Activated effector memory CD4-positive, alpha-beta T cell treated with Interleukin-2 at 50 U/mL for 16 hours (primary cell): ENCODE results near the gene CAPZB.

Source experiments
- DNase-seq: peaks from one replicate; pipeline ENCODE4 v3.0.0-alpha.2; 2020

Gene CAPZB

GRCh38 chr1:19496527-19496874, 11.2 kb upstream of the CAPZB start:
- no peak for DNase-seq

- DNase-seq, result no peak
These were observed 10.6 kb upstream of the CAPZB start for GRCh38 chr1:19495799-19496526.

- DNase-seq, result no peak
These were observed 9.8 kb upstream of the CAPZB start for GRCh38 chr1:19495000-19495656.

DNA sequence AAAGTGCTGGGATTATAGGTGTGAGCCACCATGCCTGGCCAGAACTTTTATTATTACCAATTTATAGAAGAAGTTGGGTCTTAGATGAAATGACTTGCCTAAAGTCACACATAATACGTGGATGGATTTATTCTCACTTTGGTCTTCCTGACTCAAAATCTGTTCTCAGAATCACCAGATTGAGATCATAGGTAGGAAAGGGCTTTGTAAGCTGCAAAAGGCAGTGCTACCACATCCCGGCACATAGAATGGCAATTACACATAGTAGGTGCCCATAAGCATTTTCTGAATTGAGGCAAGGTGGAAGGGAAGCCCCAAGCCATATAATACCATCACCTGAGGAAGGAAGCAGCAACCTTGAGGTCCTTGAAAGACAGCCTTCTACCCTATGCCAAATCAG, 8.2 kb upstream of the CAPZB start:
- DNase-seq, result no peak

- DNase-seq, result no peak
These were observed 4.7 kb upstream of the CAPZB start for GRCh38 chr1:19489996-19490395.

DNA sequence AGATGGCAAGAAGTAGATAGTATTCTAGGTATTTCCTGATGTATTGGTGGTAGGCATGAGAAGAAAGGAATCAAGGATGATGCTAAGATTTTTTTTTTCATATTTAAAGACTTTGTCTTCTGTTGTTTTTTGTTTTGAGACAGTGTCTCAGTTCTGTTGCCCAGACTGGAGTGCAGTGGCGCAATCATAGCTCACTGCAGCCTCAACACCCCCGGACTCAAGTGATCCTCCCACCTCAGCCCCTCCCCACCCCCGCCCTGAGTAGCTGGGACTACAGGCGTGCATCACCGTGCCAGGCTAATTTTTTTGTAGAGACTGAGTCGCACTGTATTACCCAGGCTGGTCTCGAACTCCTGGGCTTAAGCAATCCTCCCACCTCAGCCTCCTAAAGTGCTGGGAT, 2.8 kb upstream of the CAPZB start:
- no peak for DNase-seq

DNA sequence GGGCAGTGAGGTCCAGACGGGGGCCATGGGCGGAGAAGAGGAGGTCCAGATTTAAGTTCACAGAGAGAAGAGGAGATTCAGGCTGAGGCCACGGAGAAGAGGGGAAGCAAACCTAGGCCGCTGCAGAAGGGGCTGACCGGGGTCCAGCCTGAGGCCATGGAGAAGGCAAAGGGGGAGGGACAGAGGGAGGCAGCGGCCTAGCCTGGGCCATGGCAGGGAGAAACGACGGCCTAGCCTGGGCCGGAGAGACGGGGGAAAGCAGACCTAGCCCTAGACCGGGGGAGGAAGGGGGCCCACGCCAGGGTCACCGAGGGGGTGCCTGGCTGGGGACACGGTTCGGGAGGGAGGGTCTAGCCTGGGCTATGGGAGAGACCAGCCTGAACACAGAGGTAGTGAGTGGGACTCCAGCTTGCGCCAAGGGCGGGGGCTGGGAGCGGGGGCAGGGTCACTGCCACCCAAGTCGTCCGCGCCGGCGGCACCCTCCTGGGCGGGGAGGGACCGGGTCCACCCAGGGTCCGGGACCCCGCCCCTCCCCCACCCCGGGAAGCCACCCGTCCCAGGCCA, 459 bp downstream of the CAPZB start:
- DNase-seq, result no peak

GRCh38 chr1:19484338-19484797, 971 bp downstream of the CAPZB start:
- DNase-seq, result peak; percentile 37

GRCh38 chr1:19483691-19484090, 1.6 kb downstream of the CAPZB start:
- no peak for DNase-seq

DNA sequence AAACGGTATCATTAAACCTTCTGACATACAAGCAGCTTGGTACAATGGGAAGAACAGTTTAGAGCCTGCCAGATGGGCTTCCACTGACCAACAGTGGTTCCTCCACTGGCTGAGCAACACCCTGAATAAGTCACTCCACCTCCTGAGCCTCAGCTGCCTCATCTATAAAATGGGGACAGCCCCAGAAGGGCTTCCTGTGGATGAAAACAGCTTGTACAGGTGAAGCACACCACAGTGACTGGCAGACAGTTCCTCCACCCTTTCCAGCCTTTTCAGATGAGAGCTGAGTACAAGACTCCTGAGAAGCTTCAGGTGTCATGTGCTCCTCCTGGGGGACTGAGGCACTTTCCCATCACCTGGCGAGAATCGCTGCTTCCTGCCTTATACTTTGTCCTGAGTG, 2.1 kb downstream of the CAPZB start:
- peak; percentile 34 for DNase-seq

GRCh38 chr1:19481826-19482398, 3.4 kb downstream of the CAPZB start:
- no peak for DNase-seq

- no peak for DNase-seq
These were observed 5.1 kb downstream of the CAPZB start for GRCh38 chr1:19480282-19480681.

DNA sequence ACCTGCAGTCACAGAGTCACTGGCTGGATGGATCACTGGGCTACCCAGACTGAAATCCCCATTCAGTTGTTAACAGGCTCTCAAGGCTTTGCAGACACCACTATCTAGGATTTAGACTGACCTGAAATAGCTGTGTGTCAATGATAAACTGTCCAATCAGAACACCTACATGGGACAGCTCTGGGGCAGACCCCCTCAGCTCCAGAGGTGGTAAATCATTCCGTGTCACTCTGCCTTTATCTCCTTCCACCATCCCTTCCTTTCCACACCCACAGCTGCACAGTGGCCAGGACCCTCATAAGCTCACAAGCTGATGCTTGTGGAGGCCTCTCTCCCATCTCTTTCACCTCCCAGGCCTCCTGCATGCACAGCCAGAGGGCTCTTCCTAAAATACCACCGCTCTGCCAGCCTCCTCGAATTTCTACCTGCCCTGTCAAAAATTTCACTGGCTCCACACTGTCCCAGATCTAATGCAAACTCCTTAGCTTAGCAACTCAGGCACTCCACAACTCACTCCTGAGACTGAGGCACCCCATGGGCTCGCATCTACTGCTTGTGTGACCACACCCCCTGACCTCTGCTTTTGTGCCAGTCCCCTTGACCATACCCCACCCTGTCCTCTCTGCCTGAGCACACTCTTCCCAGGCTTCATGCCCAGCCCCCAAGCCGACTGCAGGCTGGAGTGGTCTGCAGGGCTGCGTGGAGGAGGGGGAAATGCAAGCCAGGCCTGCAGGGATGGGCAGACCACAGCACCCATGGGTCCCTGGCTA, 5.8 kb downstream of the CAPZB start:
- no peak for DNase-seq

GRCh38 chr1:19478322-19478721, 7.0 kb downstream of the CAPZB start:
- no peak for DNase-seq

- DNase-seq, result peak; percentile 26
These were observed 7.8 kb downstream of the CAPZB start for GRCh38 chr1:19477284-19478249.

DNA sequence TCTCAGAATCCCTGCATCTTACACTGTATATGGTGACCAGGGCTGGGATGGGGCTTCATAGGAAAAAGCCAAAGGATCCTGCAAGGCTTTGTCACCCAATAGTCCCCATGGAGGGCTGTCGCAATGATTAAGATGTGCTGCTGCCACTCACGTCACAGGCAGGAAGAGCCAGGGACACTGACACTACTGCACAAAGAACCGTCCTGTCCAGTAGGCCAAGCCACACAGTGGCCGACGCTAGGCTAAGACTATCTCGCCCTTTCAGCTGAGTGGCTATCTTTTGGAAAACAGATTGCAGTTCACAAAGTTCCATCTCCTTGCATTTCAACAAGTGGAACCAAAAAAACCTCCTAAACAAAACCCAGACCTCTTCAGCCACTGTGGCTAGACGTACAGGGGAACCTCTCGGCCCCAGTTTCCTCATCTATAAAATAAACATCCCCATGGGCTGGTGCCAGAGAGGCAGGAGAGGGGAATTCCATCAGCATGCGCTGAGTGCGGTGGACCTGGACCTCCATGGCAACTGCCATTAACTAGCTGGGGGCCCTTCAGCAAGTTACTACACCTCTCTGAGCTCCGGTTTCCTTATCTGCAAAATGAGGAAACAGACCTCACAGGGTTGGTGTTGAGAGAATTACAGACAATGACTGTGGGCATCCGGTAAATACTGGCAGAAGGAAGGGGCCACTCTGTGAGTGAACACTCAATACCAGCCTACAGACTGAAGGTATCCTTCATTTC, 8.7 kb downstream of the CAPZB start:
- peak; percentile 27 for DNase-seq

DNA sequence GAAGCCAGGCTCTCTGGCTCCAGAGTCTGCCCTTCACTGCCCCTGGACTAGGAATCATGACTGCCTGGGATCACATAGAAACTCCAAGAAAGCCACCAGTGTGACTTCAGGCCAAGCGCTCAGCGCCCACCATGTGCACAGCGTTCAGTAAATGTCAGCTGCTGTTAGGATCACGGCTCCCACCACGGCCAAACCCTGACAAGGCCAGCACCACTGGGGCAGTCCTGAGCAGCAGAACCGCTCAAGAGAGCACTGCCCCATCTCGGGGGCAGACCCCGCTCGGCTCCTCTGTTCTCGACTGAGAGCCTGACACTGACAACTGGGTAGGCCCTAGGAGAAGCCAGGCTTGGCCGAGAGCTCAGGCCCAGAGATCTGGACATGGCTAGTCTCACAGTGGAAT, 10.0 kb downstream of the CAPZB start:
- DNase-seq, result no peak

DNA sequence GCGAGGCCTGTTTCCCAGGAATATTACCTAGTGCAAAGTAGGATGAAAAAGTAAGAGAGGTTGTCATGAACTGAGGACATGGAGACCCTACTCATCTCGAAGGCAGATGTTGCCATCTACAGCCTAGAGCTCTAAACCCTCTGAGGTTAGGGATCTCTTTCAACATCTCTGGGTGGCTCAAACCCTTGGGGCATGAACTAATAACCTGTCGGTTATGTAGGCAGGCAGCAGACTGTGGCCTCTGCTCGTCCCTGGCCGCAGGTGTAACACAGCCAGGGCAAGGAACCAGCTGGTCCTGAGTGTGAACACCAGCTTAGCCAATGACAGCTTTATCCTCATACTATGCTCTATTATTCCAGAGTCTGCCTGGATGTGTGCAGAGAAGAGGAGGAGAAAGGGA, 13.2 kb downstream of the CAPZB start:
- DNase-seq, result no peak

DNA sequence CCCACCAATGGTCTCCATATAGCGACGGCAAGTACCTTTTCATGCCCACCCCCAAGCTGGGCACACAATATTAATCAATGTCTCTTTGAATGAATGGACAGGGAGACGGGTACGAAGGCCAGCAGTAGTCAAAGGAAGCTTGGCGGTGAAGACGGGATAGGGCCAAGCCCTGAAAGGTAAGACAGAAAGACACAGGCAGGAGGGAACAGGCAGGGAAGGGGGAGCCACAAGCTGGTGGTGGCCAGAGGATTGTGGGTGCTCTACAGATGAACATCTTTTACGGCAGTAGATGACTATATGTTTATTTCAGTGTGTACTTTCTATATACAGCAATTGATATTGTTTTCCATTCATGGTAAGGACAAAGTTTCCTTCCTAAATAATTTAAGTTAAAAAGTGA, 16.3 kb downstream of the CAPZB start:
- no peak for DNase-seq

GRCh38 chr1:19468397-19468956, 16.9 kb downstream of the CAPZB start:
- DNase-seq, result peak; percentile 66
